CD4-positive, alpha-beta T cell treated with Interferon gamma for 1 hour (primary cell): ENCODE measurements around the gene MTCL3.
"Not testable (repeated sequence)": the region's sequence is repeated elsewhere in the genome, so short reads cannot be mapped to it uniquely, and the experiment has no call there.

Experiments used
- DNase-seq: peaks from one replicate; pipeline ENCODE4 v3.0.0-alpha.2; 2020

Gene MTCL3

DNA sequence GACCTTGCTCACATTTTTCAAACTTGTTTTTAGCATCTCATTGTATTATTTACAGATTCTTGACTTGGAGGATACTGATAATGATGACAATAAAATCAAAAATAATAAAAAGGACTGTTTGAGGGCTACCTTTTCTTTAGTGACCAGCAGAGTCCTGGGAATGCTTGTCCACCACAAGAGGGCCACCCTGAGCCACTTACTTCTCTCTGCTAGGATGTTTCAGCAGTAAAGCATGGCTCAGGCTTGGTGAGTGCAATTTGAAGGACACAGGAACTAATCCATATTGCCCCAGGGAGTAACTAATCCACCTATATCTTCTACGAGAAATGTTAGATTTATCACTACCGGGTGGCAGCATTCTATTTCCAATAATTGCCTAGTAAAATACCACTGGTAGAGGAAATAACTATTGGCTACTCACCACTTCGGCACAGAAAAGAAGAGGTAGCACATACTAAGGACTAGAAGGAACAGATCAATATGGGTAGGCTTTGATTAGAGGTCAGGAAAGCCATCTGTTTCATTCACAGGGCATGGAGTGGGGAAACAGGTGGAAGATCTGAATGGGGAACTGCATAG, 54.2 kb downstream of the MTCL3 start:
- peak; percentile 42 for DNase-seq

DNA sequence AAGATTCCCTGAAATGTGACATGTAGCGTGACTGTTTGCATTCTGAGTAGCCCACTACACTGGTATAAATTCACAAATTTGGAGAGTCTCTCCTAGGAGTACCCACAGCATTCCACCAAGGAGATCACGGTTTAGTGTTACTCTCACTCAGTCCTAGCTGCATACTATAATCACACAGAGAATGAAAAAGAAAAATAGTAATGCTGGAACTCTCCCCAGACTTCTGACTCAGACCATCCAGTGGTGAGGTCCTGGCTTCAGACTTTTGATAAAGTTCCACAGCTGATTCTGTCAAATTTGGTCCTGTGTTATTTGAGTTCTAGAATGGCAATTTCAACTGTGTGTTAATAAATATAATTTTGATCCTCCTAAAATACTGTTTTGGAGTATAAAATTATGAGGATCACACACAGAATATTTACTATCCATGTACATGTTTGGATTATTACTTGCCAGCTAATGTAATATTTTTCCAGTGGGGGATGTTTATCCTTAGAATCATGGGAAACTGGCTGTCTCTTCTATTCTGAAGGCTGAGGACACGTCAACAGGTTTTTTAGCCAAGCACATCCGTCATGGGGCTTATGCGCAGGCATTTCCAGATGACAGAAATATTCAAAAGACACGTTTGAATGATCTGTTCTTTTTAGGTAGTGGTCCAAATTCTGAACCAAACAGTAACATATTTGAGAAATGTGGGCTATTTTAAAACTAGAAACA, 54.8 kb downstream of the MTCL3 start:
- no peak for DNase-seq

DNA sequence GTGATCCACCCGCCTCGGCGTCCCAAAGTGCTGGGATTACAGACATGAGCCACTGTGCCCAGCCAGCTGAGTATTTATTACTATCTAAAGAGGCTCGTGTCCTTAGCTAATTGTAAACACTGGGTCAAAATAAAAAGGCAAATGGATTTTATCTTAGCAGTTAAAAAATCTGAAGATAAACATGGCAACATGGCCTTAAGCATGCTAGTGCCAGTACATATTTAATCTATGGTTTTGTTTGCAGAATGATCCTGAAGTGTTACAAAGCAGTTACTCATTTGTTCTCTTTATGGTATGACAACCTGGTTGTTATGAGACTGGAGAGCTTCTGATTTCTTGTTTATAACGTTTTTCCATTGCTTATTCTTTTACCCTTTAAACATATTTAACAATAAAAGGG, 56.1 kb downstream of the MTCL3 start:
- no peak for DNase-seq

DNA sequence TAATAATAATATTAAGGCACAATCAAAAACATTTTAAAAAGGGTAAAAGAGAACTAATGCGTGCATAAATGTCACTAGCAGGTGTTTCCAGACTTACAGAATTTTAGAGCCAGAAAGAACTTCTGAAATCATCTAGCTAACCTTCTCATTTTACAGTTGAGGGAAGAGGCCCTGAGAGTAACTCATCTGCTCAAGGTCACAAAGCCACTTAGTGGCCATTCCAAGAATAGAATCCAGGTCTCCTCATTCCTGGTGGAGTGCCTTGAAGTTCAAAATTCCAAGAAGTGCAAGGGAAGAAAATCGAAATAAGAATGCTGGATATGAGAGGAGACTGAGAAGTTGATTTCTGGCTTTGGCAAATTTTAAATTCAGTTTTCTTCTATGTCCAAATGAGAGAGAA, 56.8 kb downstream of the MTCL3 start:
- no peak for DNase-seq

DNA sequence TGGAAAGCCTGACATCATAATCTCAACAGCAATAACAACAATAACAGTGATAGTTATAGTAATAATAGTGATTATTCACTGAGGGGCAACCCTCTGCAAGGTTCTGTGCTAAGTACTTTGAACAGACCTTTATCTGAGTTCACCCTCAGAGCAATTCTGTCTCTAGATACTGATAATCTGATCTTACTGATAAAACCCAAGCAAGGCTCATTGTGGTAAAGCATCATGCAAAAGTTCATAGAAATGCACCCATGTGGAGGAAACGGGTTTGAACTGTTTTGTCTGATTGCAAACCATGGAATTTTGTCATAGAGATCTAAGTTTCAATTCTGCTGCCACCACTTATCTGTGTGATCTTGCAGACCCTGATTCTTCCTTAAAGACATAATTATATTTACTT, 58.7 kb downstream of the MTCL3 start:
- DNase-seq = no peak

DNA sequence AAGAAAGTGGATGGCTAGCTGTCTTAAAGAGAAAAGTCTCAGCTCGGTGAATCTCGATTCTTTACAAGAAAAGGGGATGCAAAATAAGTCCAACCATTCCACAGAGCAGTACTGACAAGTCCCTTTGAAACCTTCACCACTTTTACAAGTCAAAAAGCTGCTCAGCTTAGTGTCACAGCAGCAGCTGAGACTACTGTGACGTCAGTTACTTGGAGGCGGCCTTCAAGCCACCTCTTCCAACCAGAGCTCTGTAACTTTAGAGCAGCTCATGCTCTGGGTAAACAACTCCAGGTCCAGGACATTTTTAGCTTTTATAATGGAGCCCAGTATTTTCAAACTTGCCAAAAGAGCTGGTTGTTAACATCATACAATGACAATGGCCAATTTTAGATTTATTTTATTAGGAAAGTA, 59.9 kb downstream of the MTCL3 start, which contains the start of gene KIAA0408:
KIAA0408 (minus strand) TSS at position 159 of the 411 bp plus-strand sequence. CDS start 5,408 bp downstream, outside the sequence.
- DNase-seq = no peak

DNA sequence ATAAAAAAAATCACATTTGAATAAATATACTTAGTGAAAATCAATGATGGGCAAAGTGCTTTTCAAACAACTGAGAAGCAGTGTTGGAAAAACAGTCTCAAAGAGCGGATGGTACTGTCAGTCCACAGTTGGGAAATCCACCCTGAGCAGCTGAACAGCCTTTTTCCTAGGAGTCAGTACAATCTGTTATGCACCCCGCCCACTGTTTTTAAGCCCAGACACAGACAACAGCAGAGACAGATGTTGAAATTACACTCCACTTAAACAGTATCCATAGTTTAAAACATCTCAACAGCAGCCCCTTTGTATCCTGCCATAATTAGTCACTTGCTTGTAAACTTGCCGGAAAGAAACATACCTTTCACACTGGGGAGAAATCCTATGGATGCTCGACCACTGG, 60.3 kb downstream of the MTCL3 start:
- DNase-seq = no peak

DNA sequence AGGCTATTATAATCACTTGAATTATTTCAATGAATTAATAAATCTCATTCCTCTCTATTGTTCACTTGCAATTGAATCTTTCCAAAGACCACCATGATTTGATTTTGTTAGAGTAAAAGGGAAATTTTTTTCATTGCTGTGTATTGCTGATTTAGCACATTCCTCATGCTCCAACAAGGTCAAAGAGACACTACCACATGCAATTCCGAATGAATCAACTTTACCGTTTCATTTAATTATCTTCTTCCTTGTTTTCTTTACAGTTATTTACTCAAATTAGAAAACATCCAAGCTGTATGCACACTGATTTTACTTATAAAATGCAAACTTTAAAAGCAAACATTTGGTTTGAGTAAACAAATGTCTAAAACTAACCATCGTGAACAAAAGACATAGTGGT, 60.9 kb downstream of the MTCL3 start:
- no peak for DNase-seq

DNA sequence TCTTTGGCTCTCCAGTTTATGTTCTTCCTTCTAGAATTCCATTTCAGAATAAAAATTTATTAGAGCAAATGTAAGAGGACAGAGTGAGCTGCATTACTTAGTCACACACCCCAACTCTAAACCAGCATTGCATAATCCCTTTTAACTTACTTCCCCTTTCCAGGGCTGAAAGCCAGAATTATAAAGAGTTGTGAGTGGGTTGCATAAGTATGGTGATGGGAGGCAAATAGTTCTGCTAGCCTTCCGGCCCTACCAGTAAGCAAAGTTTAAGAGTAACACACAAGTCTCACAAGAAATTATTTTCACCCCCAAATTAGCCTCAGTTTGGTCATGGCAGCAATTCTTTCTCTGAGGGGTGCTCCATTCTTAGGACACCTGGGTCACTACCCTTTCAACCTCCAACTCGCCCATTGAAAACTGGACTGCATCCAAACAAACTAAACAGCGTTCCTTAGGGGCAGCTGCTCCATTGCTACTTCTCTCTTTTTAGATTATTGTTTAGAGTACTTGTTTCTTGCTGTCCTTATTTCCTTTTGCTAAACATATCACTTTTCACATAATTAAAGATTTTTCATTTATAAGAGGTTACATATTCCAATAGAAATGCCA, 61.6 kb downstream of the MTCL3 start:
- no peak for DNase-seq

DNA sequence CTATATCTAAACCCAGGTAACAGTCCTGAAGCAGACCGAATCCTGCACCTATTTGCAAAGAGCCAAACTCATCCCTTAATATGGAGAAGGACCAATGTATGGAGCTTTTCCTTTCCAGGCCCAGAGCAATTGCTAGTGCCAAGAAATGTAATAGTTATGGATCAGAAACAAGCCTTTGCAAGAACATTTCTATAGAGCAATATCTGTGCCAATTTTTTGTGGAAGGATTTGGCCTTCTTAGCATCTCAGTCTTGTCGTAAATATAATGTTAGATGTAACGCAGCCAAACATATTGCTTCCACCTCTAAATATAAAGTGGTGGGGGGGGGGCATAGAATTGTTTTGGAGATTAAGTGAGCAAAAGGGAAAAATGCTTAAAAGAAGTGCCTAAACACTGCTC, 62.7 kb downstream of the MTCL3 start:
- no peak for DNase-seq

DNA sequence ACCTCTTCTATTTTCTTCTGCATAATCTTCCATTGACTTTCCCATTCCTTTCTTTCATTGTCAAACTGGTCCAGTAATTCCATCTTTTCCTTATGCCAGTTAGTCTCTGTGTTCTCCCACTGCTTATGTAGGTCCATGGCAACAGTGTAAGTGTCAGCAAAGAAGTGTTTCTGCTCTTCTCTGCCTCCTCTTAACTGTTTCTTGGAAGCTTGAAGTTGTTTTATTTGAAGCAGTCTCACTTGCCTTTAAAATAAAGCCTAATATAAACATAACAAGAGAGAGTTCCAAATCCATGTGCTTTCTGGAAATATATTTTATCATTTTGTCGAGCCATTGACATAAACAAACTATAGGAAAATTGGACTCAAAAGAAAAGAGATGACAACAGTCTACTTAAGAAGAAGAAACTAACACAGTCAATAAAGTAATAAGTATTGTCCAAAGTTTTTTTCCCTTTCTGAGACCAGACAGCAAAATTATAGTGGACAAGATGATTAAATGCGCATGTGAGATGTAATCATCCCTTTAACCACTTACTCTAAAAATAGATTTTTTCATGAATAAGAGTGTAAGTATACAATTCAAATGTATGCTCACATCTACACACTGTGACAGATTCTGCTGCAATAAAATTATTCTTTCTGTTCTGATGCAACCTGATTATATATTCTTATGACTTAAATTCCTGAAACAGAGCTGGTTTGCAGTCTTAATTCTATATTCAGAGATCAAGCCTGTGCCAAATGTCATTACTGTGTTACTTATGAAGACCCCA, 65.1 kb downstream of the MTCL3 start:
- no peak for DNase-seq

DNA sequence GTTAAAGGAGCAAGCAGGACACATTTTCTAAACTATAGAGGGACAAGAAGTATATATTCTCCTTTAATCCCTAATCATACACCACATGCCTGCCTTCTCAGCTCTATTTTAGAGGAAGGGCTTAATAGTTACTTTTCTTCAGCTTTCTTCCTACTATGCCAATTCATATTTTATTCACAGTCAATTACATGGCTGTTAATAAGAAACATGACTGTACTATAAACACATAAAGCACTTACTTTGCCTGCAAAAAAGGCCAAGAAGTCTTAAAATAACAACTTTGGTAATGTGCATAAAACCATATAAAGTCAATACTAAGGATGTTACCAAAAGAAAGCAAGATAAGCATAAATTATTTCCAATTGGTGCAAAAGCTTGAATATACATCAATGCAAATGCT, 66.3 kb downstream of the MTCL3 start:
- DNase-seq = no peak

DNA sequence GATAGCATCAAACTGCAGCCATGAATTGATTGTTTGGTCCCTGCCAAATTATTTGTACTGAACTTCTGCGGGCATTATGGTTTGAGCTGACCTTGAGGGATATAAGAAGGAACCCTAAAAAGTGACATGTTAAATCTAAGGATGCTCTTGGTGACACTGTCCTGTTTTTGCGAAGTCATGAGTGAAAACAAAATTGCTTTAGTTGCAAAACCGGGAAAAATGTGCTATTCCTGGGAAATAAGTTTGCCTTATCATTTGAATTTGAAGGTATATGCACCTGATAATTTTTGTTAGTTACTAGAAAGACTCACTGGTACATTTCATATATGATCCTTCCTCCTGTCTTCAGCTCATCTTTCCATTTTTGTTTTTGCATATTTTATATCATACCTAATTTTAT, 67.7 kb downstream of the MTCL3 start:
- no peak for DNase-seq

DNA sequence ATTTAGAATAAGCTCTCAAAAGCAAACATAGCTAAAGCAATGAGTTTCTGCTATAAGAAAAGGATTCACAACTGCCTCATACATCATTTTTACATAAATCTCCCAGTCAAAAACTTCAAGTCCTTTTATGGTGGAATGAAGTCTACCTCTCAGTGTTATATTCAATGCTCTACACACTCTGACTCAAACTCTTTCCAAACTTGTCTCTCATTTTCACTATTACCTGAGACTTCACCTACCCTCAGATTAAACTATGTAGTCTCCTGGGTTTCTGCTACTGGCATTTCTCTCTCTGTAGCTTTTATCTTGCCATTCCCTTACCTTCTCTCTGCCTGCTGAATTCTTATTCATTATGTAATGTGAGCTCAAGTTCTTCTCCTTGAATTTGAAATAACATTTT, 71.4 kb downstream of the MTCL3 start:
- DNase-seq = no peak

DNA sequence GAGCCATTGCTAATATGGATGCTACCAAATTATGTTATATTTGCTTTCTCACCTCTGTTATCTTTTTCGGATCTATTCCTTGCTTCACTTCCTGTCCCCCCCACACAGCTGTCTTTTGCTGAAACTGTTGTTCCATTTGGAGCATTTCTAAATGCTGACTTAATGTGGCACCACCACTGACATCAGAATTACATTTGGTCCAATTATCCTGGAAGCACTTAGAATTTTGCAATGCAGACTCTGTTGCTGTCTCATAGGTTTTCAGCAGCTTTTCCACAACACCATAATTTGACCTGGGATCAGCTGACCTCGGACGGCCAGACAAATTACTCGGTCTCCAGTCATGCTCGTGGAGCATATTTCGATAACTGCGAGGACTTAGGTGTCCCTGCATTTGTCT, 72.8 kb downstream of the MTCL3 start:
- DNase-seq = no peak

DNA sequence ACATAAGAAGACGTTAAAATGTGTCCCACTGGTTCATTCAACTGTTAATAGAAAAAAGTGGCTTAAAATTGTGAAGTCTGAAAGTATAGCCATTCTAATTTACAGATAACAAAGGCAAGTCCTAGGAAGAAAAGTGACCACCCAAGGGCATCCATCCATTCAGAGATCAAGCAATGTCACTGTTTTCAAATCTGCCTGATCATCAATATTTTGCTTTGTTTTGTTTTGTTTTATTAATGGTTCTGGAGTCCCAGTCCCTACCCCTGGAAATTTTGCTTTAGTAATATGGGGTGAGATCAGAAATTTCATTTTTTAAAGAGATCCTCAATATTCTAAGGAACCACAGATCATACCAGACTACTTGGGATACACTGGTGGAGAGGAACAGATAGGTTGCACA, 77.3 kb downstream of the MTCL3 start:
- DNase-seq = no peak

DNA sequence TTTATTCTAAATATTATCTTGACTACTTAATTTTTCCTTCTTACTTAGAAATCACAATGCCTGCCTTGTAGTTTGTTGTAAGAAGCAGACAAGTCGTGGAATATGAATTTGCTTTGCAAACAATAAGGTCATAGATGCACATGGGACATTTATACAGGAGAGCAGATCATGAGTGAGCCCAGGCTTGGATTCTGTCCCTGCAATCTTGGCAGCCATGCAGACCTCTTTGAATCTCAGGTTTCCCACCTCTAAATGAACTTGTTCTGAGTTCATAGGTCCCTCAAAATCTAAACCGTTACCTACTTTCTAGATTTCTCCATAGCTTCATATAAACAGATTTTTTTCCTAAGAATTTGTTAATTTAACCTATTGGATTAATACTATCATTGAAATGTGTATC, 79.4 kb downstream of the MTCL3 start:
- DNase-seq = no peak

DNA sequence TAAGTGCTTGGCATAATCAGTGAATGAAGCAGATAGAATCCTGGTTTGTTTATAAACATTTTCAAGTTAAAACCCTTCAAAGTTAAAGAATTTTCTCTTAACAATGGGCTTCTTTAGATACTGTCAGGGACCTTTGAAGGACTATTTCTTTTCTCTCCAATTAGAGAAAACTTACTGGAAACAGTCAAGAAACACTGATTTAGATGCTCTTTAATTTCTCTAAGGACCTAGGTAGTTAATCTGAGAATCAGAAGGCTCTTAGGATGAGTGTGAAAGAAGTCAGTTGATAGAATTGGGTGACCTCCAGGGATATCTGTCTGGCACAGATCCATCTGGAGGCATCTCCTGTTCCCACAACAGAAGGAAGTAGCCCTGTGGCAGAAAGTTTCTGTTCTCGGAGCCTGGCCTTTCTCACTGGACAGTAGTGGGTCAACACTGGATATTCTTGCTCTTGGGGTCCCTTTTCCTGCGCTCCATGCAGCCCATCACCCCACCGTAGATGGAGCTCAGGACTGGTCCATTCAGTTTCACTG, 82.5 kb downstream of the MTCL3 start:
- DNase-seq = no peak

DNA sequence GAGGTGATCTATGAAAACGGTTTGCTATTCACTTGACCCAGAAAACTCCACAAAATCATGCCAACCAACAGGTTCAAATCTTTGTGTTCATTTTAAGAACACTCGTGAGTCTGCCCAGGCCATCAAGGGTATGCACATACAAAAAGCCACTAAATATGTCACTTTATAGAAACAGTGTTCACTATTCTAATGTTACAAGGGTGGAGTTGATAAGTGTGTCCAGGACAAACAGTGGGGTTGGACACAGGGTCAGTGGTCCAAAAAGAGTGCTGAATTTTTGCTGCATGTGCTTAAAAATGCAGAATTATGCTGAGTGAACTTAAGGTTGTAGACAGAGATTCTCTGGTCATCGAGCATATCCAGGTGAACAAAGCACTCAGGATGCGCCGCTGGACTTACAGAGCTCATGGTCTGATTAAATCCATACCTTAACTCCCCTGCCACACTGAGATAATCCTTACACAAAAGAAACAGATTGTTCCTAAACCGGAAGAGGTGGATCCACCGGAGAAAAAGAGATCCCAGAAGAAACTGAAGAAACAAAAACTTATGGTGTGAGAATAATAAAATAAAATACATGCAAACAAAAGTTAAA, 83.4 kb downstream of the MTCL3 start:
- no peak for DNase-seq

DNA sequence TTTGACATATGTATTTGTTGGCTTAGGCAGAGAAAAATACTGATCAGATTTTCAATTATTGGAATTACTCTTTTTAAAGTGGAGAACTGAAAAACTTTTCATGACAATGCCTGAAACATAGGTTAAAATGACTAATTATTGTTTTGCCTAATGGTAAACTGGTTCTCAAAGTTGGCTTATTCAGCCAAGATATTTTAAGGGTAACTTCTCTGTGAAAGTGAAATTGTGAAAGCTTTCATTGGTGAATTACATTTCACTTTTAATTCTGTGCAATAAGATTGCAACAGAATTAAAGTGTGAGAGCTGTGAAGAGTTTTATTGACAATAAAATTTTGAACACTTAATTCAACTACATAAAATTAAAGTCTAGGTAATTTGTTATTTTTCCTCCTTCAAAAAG, 84.5 kb downstream of the MTCL3 start:
- DNase-seq = no peak

DNA sequence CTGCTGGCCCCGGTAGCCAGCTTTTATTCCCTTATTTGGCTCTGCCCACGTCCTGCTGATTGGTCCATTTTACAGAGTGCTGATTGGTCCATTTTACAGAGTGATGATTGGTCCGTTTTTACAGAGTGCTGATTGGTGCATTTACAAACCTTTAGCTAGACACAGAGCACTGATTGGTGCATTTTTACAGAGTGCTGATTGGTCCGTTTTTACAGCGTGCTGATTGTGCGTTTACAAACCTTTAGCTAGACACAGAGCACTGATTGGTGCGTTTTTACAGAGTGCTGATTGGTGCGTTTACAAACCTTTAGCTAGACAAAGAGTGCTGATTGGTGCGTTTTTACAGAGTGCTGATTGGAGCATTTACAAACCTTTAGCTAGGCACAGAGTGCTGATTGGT, 90.6 kb downstream of the MTCL3 start:
- not testable (repeated sequence) for DNase-seq

DNA sequence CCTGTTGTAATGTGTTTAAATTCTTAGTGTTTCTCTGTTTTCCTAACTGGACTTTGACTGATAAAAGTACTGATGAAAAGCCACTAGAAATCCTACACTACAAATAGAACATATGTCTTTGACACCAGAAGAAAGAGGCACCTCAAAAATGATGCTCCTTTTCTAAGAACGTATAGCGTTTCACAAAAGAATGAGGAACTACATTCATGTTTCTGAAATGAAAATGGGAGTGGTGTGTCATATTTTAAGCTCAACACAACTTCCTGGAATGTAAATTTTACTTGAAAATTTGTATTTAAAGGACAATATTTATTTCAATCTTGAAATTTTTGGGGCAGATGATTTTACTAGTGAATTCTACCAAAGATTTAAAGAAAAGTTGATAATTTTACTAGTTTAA, 95.2 kb downstream of the MTCL3 start:
- no peak for DNase-seq
